Loucy (cell line): Measurements from ENCODE around the gene PCBP3.

Source experiments
- H2AFZ ChIP-seq: fragments of 200-600 bp; sonication (generic); 2 replicates; pipeline ENCODE4 v1.6.0; 2016; ENCODE audit warnings: antibody characterized with exemption, mild to moderate bottlenecking, low read length, moderate library complexity
- H3F3A ChIP-seq: fragments of 200-600 bp; 2 replicates; pipeline ENCODE4 v1.6.0; 2016; ENCODE audit warnings: antibody characterized with exemption, low read depth, mild to moderate bottlenecking
- H3K27me3 ChIP-seq: fragments of 200-600 bp; sonication (generic); 2 replicates; pipeline ENCODE4 v1.6.1; 2014; ENCODE audit warnings: low read length, mild to moderate bottlenecking; ENCODE audit not compliant: insufficient read depth, poor library complexity, severe bottlenecking
- H3K36me3 ChIP-seq: fragments of 200-600 bp; sonication (generic); 2 replicates; pipeline ENCODE4 v1.6.1; 2016; ENCODE audit warnings: low read length; ENCODE audit not compliant: insufficient read depth
- H3K4me1 ChIP-seq: fragments of 200-600 bp; sonication (generic); 2 replicates; pipeline ENCODE4 v1.5.1; 2014; ENCODE audit warnings: low read length, mild to moderate bottlenecking; ENCODE audit not compliant: insufficient read depth, poor library complexity, severe bottlenecking
- H3K4me2 ChIP-seq: fragments of 200-600 bp; sonication (generic); 2 replicates; pipeline ENCODE4 v1.6.0; 2014; ENCODE audit warnings: antibody characterized with exemption, low read length, low read depth, mild to moderate bottlenecking; ENCODE audit not compliant: poor library complexity, severe bottlenecking
- H3K4me3 ChIP-seq: fragments of 200-600 bp; sonication (generic); 2 replicates; pipeline ENCODE4 v1.5.1; 2014; ENCODE audit warnings: low read length, mild to moderate bottlenecking, mixed read lengths; ENCODE audit not compliant: poor library complexity, severe bottlenecking
- H3K79me2 ChIP-seq: fragments of 200-600 bp; sonication (generic); 2 replicates; pipeline ENCODE4 v1.6.1; 2014; ENCODE audit warnings: low read length; ENCODE audit not compliant: insufficient read depth
- H3K9ac ChIP-seq: fragments of 200-600 bp; sonication (generic); 2 replicates; pipeline ENCODE4 v1.6.0; 2014; ENCODE audit warnings: mild to moderate bottlenecking, low read depth, low read length, moderate library complexity; ENCODE audit not compliant: poor library complexity, severe bottlenecking
- H3K9me2 ChIP-seq: fragments of 200-600 bp; sonication (generic); replicated peaks from 2 replicates; pipeline ENCODE4 v1.6.1; 2016; ENCODE audit warnings: low read depth, low read length, mixed read lengths
- H3K9me3 ChIP-seq: fragments of 200-600 bp; sonication (generic); 2 replicates; pipeline ENCODE4 v1.6.1; 2014; ENCODE audit warnings: mild to moderate bottlenecking, antibody characterized with exemption, low read length, low read depth; ENCODE audit not compliant: insufficient read depth
- H4K20me1 ChIP-seq: fragments of 200-600 bp; sonication (generic); 2 replicates; pipeline ENCODE4 v1.6.0; 2014; ENCODE audit warnings: antibody characterized with exemption, low read length, mild to moderate bottlenecking; ENCODE audit not compliant: insufficient read depth, poor library complexity, severe bottlenecking
- CTCF ChIP-seq: fragments of 200-600 bp; sonication (generic); conservative IDR thresholded peaks from 2 replicates; pipeline ENCODE4 v1.5.1; 2014; ENCODE audit warnings: mild to moderate bottlenecking, antibody characterized with exemption, low read length
- EZH2phosphoT487 ChIP-seq: fragments of 200-600 bp; IDR thresholded peaks from 2 replicates; pipeline ENCODE4 v1.6.1; 2018; ENCODE audit warnings: antibody characterized with exemption, mild to moderate bottlenecking, moderate library complexity, borderline replicate concordance

The PCBP3 gene

GRCh38 chr21:45886610-45887026 is 243.1 kb downstream of the PCBP3 start:
- H3K9ac ChIP-seq, result peak overlapping the region; percentile 61
- H3K27me3 ChIP-seq, result no peaks in the 10 kb centered on the region
- H3K4me3 ChIP-seq, result peak overlapping the region; percentile 38
- no peaks in the 10 kb centered on the region for H3K36me3 ChIP-seq
- H2AFZ ChIP-seq, result no peak overlapping the region
- peaks cover 16% of the 10 kb centered on the region for H3F3A ChIP-seq
- no peaks in the 10 kb centered on the region for H3K9me2 ChIP-seq
- no peaks in the 10 kb centered on the region for H4K20me1 ChIP-seq
- peak overlapping the region; percentile 56 for H3K4me2 ChIP-seq
- H3K79me2 ChIP-seq, result no peaks in the 10 kb centered on the region
- no peaks in the 10 kb centered on the region for H3K9me3 ChIP-seq
- TF ChIP-seq CTCF, result peak; percentile 31
- TF ChIP-seq EZH2phosphoT487, result no peak
- peaks cover 92% of the 10 kb centered on the region for H3K4me1 ChIP-seq

GRCh38 chr21:45887120-45887611 is 243.6 kb downstream of the PCBP3 start:
- no peak for TF ChIP-seq CTCF
- TF ChIP-seq EZH2phosphoT487, result no peak
- Histone ChIP-seq H3K4me2 (peak overlapping the region; percentile 56), H3K9ac (peak overlapping the region; percentile 61)

GRCh38 chr21:45887788-45888187 is 244.3 kb downstream of the PCBP3 start:
- Histone ChIP-seq H3K36me3 (no peaks in the 10 kb centered on the region), H3K4me3 (no peak overlapping the region), H3K27me3 (no peaks in the 10 kb centered on the region), H3K79me2 (no peaks in the 10 kb centered on the region), H3F3A (peaks cover 16% of the 10 kb centered on the region), H3K4me2 (peak overlapping the region; percentile 42), H3K9me2 (no peaks in the 10 kb centered on the region), H3K4me1 (peaks cover 92% of the 10 kb centered on the region), H2AFZ (no peak overlapping the region), H3K9me3 (no peaks in the 10 kb centered on the region), H3K9ac (peak overlapping the region; percentile 61), H4K20me1 (no peaks in the 10 kb centered on the region)
- no peak for TF ChIP-seq EZH2phosphoT487
- no peak for TF ChIP-seq CTCF

More at GRCh38 chr21:45887120-45887611, 243.6 kb downstream of the PCBP3 start:
- peaks cover 16% of the 10 kb centered on the region for H3F3A ChIP-seq
- H3K9me2 ChIP-seq, result no peaks in the 10 kb centered on the region
- H2AFZ ChIP-seq, result no peak overlapping the region
- no peaks in the 10 kb centered on the region for H3K36me3 ChIP-seq
- peak overlapping the region; percentile 38 for H3K4me3 ChIP-seq
- H3K4me1 ChIP-seq, result peaks cover 92% of the 10 kb centered on the region
- no peaks in the 10 kb centered on the region for H3K9me3 ChIP-seq
- no peaks in the 10 kb centered on the region for H3K27me3 ChIP-seq
- no peaks in the 10 kb centered on the region for H3K79me2 ChIP-seq
- no peaks in the 10 kb centered on the region for H4K20me1 ChIP-seq
